Prostate gland (tissue), 2 donors: Measurements from ENCODE around the gene TCF7.

Source experiments
- POLR2AphosphoS5 ChIP-seq: sonication (generic); formaldehyde crosslinking; IDR thresholded peaks from one replicate; pipeline ENCODE4 v1.6.1; 2017; ENCODE audit warnings: antibody characterized with exemption
- TF ChIP-seq, protein P1 (sequence below), 4 experiments: fragments of 200-600 bp in 2 of 4; fragments of 450-650 bp in 2 of 4; sonication (generic) in 2 of 4; IDR thresholded peaks; 1 replicate in 3 of 4; 2 replicates in 1 of 4; pipeline ENCODE4 v1.5.1; 2016 to 2019; ENCODE audit warnings: antibody characterized with exemption in 4 of 4, mild to moderate bottlenecking in 2 of 4, moderate library complexity in 2 of 4

DNA sequence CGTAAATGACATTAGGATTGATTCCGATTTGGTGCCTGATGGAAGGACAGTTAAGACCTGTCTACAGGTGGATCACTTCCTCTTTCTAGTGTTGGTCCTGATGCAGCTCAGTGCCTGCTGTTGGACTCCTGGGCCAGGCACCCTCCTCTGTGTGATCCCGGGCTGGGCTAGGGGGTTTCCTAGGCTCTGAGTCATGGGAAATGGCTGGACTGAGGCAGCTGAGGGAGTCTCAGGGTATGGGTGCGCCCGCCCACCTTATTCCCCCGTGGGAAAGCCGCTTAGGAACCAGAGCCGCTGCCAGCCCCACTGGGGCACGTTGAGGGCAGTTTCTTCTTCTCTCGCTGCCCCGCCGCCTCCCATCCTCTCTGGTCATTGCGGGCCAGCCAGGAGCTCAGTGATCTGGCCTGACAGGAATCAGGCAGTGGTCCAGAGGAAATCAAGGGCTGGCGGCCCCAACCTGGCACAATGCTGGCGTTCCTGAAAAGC lies 12.9 kb downstream of the TCF7 start:
- TF ChIP-seq, protein P1, sequence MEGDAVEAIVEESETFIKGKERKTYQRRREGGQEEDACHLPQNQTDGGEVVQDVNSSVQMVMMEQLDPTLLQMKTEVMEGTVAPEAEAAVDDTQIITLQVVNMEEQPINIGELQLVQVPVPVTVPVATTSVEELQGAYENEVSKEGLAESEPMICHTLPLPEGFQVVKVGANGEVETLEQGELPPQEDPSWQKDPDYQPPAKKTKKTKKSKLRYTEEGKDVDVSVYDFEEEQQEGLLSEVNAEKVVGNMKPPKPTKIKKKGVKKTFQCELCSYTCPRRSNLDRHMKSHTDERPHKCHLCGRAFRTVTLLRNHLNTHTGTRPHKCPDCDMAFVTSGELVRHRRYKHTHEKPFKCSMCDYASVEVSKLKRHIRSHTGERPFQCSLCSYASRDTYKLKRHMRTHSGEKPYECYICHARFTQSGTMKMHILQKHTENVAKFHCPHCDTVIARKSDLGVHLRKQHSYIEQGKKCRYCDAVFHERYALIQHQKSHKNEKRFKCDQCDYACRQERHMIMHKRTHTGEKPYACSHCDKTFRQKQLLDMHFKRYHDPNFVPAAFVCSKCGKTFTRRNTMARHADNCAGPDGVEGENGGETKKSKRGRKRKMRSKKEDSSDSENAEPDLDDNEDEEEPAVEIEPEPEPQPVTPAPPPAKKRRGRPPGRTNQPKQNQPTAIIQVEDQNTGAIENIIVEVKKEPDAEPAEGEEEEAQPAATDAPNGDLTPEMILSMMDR (IDR thresholded peaks at IDR 0.05), result no peak
- no peak for TF ChIP-seq POLR2AphosphoS5
